ENCODE measurements around the gene KLF16.

GRCh38 chr19:1871630-1872029 lies 8.3 kb upstream of the KLF16 start:
- TF ChIP-seq POLR2A (IDR thresholded peaks at IDR 0.05) = no peak
- no peak for TF ChIP-seq CTCF (IDR thresholded peaks at IDR 0.05)

Measured in thyroid gland (tissue), 4 donors.